ENCODE data around the gene FTCDNL1. TPM values are rescaled to one million over a fixed set of nuclear protein-coding genes. Genes with fewer than 3 reads are reported as not detected.

FTCDNL1 gene
- total RNA-seq, 4 donors from 2014 or later, result 1.9 to 4.5 (median 3.0) TPM

DNA sequence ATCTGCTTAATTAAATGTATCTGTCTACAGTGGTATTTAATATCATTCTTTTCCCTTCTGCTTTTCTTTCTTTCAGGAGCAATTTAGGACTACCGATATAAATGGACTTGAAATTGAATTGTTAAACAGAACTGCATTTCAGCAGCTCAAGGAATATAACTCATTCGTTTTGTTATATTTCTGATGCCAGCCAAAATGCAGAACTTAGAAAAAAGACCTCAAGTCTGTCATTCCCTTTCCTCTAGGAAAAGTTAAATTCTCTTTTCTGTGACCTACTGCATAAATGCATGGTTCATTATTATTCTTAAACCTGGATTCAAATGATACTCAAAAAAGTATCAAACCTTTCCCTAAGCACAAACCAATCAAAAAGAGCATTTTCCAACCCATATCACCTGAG, 21.4 kb downstream of the FTCDNL1 start:
- DNase-seq (ENCODE audit: low spot score), result no peak
- TF ChIP-seq, protein P1, sequence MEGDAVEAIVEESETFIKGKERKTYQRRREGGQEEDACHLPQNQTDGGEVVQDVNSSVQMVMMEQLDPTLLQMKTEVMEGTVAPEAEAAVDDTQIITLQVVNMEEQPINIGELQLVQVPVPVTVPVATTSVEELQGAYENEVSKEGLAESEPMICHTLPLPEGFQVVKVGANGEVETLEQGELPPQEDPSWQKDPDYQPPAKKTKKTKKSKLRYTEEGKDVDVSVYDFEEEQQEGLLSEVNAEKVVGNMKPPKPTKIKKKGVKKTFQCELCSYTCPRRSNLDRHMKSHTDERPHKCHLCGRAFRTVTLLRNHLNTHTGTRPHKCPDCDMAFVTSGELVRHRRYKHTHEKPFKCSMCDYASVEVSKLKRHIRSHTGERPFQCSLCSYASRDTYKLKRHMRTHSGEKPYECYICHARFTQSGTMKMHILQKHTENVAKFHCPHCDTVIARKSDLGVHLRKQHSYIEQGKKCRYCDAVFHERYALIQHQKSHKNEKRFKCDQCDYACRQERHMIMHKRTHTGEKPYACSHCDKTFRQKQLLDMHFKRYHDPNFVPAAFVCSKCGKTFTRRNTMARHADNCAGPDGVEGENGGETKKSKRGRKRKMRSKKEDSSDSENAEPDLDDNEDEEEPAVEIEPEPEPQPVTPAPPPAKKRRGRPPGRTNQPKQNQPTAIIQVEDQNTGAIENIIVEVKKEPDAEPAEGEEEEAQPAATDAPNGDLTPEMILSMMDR (IDR thresholded peaks at IDR 0.05), result no peak
- ATAC-seq (ENCODE audit: low FRiP score), result no peak

GRCh38 chr2:199819746-199820145, 31.2 kb downstream of the FTCDNL1 start:
- DNase-seq (ENCODE audit: low spot score) (no peak), ATAC-seq (ENCODE audit: low FRiP score) (no peak)
- TF ChIP-seq, protein P1 (IDR thresholded peaks at IDR 0.05), result no peak

- DNase-seq (ENCODE audit: low spot score), result no peak
- TF ChIP-seq, protein P1 (IDR thresholded peaks at IDR 0.05), result no peak
- ATAC-seq (ENCODE audit: low FRiP score), result no peak
These were observed 32.2 kb downstream of the FTCDNL1 start for GRCh38 chr2:199818754-199819153.

DNA sequence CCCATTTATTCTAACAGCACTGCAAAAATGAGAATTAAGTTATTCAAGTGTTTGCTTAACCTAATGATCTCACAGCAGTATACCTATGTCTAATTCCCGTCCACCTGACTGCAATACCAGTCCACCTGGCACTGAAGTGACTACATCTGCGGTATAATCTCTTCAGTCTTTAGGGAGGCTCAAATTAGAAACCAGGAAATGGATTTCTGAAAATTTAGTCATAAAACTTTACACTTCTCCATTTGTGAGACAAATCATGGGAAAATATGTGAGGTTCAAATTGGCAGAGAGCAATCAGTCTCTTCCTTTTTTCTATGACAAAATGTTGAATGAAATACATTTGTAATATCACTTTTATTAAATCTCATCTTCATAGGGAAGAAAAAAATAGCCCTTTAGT, 33.0 kb downstream of the FTCDNL1 start:
- TF ChIP-seq, protein P1 (IDR thresholded peaks at IDR 0.05), result no peak
- no peak for ATAC-seq (ENCODE audit: low FRiP score)
- DNase-seq (ENCODE audit: low spot score), result no peak

DNA sequence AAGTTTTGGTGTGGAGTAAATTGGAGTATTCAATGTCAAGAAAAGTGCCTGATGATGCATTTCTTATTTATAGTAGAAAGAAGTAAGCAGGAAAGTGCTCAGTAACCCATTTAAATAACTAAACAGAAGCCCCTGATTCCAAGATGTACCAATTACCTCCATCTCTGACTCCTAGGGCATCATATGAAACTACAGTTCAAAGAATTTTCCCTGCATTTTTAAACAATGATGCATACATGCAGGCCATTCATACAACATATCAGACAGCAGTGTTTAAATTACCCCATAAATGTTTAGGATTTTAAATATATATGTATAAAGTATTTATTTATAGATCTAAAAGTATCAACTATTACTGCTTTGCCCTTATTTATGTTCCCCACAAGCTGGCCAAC, 36.2 kb downstream of the FTCDNL1 start:
- DNase-seq (ENCODE audit: low spot score), result no peak
- TF ChIP-seq, protein P1 (IDR thresholded peaks at IDR 0.05), result no peak
- ATAC-seq (ENCODE audit: low FRiP score), result no peak

- no peak for ATAC-seq (ENCODE audit: low FRiP score)
- TF ChIP-seq, protein P1 (IDR thresholded peaks at IDR 0.05), result no peak
- no peak for DNase-seq (ENCODE audit: low spot score)
These were observed 36.7 kb downstream of the FTCDNL1 start for GRCh38 chr2:199814101-199814816.

DNA sequence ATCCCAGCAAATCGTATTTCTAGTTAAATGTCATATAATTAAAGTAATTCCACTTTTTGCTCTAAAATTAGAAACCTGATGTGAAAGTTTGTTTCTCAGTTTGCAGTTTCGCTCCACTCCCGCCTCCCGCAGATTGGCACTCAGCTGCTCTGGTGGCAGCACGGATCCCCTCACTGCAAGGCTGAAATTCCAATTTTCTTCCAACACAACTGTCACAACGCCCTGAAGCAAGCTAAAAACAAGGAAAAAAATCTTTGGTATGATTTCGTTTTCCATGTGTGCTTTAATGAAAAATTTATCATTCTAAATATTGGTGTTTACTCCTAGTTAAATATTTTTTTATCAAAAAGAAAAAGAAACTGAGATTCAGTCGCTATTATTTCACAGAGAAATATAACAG, 38.5 kb downstream of the FTCDNL1 start:
- ATAC-seq (ENCODE audit: low FRiP score), result no peak
- no peak for DNase-seq (ENCODE audit: low spot score)

More for the DNA sequence above, 38.5 kb downstream of the FTCDNL1 start:
- TF ChIP-seq, protein P1 (IDR thresholded peaks at IDR 0.05), result no peak

All from omental fat pad (tissue), 4 donors.